Measurements from ENCODE around the gene TOB1. TPM values are rescaled to one million over a fixed set of nuclear protein-coding genes. Genes with fewer than 3 reads are reported as not detected.

The TOB1 gene, protein sequence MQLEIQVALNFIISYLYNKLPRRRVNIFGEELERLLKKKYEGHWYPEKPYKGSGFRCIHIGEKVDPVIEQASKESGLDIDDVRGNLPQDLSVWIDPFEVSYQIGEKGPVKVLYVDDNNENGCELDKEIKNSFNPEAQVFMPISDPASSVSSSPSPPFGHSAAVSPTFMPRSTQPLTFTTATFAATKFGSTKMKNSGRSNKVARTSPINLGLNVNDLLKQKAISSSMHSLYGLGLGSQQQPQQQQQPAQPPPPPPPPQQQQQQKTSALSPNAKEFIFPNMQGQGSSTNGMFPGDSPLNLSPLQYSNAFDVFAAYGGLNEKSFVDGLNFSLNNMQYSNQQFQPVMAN
- 10 to 100 TPM; 19.8 to 24.3 TPM for total RNA-seq

DNA sequence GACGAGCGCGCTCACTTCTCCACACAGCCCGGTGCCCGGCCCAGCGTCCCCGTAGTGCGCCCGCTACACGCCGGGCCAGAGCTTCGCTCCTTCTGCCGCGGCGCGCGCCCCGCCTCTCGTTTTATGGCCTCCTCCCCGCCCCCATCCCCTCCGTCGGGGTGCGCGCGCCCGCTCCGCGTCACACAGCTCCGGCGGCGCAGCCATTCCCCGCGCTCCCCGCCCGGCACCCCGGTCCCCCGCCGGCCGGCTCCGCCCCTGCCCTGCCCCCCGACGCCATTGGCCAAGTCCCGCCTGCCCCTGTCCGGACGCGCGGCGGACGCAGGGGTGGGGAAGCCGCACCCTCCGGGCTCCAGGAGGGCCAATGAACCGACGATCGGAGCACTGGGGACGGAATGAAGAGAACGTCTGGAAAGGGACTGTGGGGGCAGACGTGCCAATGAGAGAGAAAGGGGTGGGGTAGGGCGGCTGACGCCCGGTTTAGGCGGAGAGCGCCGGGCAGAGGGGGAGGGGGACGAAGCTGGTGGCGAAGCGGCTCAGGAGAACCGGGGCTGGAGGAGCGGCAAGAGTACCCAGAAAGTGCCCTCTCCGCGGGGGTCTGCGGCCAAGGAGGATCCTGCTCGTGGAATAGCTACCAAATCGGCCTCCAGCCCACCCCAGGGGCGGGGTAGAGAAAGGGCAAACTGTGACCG lies at the start of gene TOB1:
TSS of gene TOB1 (minus strand) at position 94 of the 689 bp plus-strand sequence. CDS start 2,337 bp downstream, outside the sequence.
- Histone ChIP-seq H3K27ac (peak within 1 kb of the TSS; percentile 99), H3K4me3 (peak within 1 kb of the TSS; percentile 88), H3K4me1 (ENCODE audit: control insufficient read depth in 1 of 2, low read depth in 2 of 2) (peaks cover 23 to 44% of the 10 kb centered on the region in 2 donors), H3K36me3 (no peaks in the 10 kb centered on the region), H3K27me3 (replicated peaks; ENCODE audit: insufficient read depth) (no peaks in the 10 kb centered on the region), H3K9me3 (no peaks in the 10 kb centered on the region)
- peak; percentile 78 for ATAC-seq (ENCODE audit: insufficient number of reproducible peaks, low FRiP score, low read depth)
- peak; percentile 90 for DNase-seq (ENCODE audit: low spot score)
- TF ChIP-seq, protein P1, sequence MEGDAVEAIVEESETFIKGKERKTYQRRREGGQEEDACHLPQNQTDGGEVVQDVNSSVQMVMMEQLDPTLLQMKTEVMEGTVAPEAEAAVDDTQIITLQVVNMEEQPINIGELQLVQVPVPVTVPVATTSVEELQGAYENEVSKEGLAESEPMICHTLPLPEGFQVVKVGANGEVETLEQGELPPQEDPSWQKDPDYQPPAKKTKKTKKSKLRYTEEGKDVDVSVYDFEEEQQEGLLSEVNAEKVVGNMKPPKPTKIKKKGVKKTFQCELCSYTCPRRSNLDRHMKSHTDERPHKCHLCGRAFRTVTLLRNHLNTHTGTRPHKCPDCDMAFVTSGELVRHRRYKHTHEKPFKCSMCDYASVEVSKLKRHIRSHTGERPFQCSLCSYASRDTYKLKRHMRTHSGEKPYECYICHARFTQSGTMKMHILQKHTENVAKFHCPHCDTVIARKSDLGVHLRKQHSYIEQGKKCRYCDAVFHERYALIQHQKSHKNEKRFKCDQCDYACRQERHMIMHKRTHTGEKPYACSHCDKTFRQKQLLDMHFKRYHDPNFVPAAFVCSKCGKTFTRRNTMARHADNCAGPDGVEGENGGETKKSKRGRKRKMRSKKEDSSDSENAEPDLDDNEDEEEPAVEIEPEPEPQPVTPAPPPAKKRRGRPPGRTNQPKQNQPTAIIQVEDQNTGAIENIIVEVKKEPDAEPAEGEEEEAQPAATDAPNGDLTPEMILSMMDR (IDR thresholded peaks at IDR 0.05) = no peak

DNA sequence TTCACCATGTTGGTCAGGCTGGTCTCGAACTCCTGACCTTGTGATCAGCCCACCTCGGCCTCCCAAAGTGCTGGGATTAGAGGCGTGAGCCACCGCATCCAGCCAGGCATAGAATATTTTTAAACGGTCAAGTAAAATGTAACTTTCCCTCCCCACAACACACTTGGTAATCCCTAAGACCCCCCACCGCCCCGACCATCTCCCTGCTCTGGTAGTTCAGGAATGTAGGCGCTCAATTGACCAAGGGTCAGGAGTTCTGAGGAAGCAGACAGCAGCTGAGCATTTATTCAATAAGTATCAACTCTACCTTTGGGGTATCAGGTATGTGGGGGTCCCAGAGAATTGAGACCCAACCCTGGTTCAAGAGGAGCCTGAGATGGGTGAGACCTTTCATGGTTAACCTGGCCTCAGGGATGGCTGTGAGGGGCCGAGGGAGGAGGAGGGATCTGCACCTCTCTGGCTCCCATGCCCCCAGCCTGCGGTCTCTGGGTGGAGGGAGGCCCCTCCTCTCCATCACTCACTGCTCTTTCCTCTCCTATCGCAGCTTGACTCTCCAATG lies 48.4 kb upstream of the TOB1 start:
- peaks cover 8 to 15% of the 10 kb centered on the region in 2 donors for H3K4me1 ChIP-seq (ENCODE audit: control insufficient read depth in 1 of 2, low read depth in 2 of 2)
- DNase-seq (ENCODE audit: low spot score) (no peak), ATAC-seq (ENCODE audit: insufficient number of reproducible peaks, low FRiP score, low read depth) (no peak)
- TF ChIP-seq, protein P1 (IDR thresholded peaks at IDR 0.05) = no peak
- H3K27ac ChIP-seq = no peak overlapping the region
- no peaks in the 10 kb centered on the region for H3K9me3 ChIP-seq
- no peak overlapping the region for H3K4me3 ChIP-seq
- no peaks in the 10 kb centered on the region for H3K27me3 ChIP-seq (replicated peaks; ENCODE audit: insufficient read depth)
- no peaks in the 10 kb centered on the region for H3K36me3 ChIP-seq

DNA sequence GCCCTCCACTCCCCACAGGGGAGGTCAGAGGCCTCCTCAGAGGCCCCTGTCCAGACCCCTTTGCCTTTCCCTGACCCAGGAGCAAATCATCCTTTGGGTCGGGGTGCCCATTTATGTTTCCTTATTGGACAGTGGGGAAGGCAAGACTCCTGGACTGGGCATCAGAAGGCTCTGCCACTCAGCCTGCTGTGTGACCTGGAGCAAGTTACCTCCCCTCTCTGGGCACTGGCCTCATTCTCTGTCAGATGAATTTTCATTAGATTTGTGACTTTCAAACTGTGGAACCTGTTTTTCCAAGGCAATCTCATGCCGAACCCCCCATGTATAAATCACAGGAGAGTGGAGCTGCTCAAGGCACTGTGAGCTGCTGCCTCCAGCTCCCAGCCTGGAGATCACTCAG lies 47.0 kb upstream of the TOB1 start:
- no peaks in the 10 kb centered on the region for H3K36me3 ChIP-seq
- ATAC-seq (ENCODE audit: insufficient number of reproducible peaks, low FRiP score, low read depth) (no peak), DNase-seq (ENCODE audit: low spot score) (no peak)
- peaks cover 0 to 10% of the 10 kb centered on the region in 2 donors for H3K4me1 ChIP-seq (ENCODE audit: control insufficient read depth in 1 of 2, low read depth in 2 of 2)
- no peaks in the 10 kb centered on the region for H3K9me3 ChIP-seq
- TF ChIP-seq, protein P1 (IDR thresholded peaks at IDR 0.05) = no peak
- H3K27me3 ChIP-seq (replicated peaks; ENCODE audit: insufficient read depth) = no peaks in the 10 kb centered on the region
- H3K27ac ChIP-seq = no peak overlapping the region
- no peak overlapping the region for H3K4me3 ChIP-seq

DNA sequence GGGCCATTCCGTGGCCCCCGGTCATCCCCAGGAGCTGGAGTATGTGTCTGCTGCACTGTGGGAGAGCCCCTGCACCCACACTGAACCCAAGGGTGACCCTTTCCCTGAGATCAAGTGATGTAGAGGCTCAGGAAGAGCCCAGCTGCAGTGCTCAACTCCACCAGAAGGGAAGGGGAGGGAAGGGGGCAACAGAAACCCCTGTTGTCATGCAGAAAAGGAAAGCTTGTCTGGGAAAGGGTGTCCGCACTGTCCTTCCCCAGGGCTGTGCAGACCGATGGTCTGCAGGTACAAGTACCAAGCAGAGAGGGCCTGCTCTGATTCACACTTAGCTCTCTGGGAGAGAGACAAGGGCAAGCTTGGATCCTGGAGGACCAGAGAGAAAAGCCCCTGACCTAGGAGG lies 45.7 kb upstream of the TOB1 start:
- peaks cover 0 to 10% of the 10 kb centered on the region in 2 donors for H3K4me1 ChIP-seq (ENCODE audit: control insufficient read depth in 1 of 2, low read depth in 2 of 2)
- DNase-seq (ENCODE audit: low spot score) (no peak), ATAC-seq (ENCODE audit: insufficient number of reproducible peaks, low FRiP score, low read depth) (no peak)
- no peak overlapping the region for H3K27ac ChIP-seq
- TF ChIP-seq, protein P1 (IDR thresholded peaks at IDR 0.05) = no peak
- H3K9me3 ChIP-seq = no peaks in the 10 kb centered on the region
- no peak overlapping the region for H3K4me3 ChIP-seq
- H3K36me3 ChIP-seq = no peaks in the 10 kb centered on the region
- H3K27me3 ChIP-seq (replicated peaks; ENCODE audit: insufficient read depth) = no peaks in the 10 kb centered on the region

DNA sequence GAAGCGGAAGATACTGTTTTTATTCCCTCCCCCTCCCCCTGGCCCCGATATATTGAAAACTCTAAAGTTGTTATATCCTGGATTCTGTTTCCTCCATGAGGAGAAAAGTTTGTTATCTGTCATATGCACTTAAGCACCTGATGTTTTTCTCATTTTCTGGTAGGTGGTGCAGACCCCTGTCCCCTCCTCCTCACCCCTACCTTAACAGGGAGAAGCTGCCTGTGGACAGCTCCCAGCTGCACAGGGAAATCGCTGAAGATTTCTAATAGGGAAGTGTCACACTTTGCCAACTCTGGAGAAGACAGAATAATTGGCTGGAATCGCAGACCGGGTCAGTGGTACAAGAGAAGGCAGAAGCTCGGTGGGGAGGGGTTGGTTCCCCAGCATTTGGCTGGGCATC lies 45.3 kb upstream of the TOB1 start:
- Histone ChIP-seq H3K27ac (no peak overlapping the region), H3K36me3 (no peaks in the 10 kb centered on the region), H3K9me3 (no peaks in the 10 kb centered on the region), H3K4me3 (no peak overlapping the region), H3K27me3 (replicated peaks; ENCODE audit: insufficient read depth) (no peaks in the 10 kb centered on the region), H3K4me1 (ENCODE audit: control insufficient read depth in 1 of 2, low read depth in 2 of 2) (peaks cover 0 to 10% of the 10 kb centered on the region in 2 donors)
- DNase-seq (ENCODE audit: low spot score) (no peak), ATAC-seq (ENCODE audit: insufficient number of reproducible peaks, low FRiP score, low read depth) (no peak)
- TF ChIP-seq, protein P1 (IDR thresholded peaks at IDR 0.05) = no peak
